NCI-H1694 (cell line): ENCODE results near the gene PRSS36.
A peak's percentile ranks its signal among the peaks of the same experiment; 100 is the strongest.
"Not testable (repeated sequence)": the region's sequence is repeated elsewhere in the genome, so short reads cannot be mapped to it uniquely, and the experiment has no call there.

Experiments used
- DNase-seq: peaks from one replicate; lab custom pipeline; 2025; lab: John Stamatoyannopoulos, UW

PRSS36 gene

GRCh38 chr16:31183432-31184428, 33.9 kb upstream of the PRSS36 start:
- no peak for DNase-seq

- DNase-seq = no peak
These were observed 32.5 kb upstream of the PRSS36 start for GRCh38 chr16:31182391-31182790.

GRCh38 chr16:31181102-31181830, 31.4 kb upstream of the PRSS36 start:
- no peak for DNase-seq

- peak; percentile 53 for DNase-seq
These were observed 30.0 kb upstream of the PRSS36 start, which contains the start of gene FUS for GRCh38 chr16:31179747-31180459. TSS of gene FUS (plus strand) at chr16:31180139. CDS start at chr16:31180215, 76 bp downstream.

GRCh38 chr16:31179219-31179746, 29.4 kb upstream of the PRSS36 start:
- no peak for DNase-seq

- DNase-seq = no peak
These were observed 27.3 kb upstream of the PRSS36 start for GRCh38 chr16:31177136-31177535.

GRCh38 chr16:31170048-31170447, 20.2 kb upstream of the PRSS36 start:
- not testable (repeated sequence) for DNase-seq

- DNase-seq = no peak
These were observed 19.0 kb upstream of the PRSS36 start for GRCh38 chr16:31168848-31169247.

GRCh38 chr16:31167315-31167714, 17.4 kb upstream of the PRSS36 start:
- no peak for DNase-seq

- DNase-seq = no peak
These were observed 7.3 kb upstream of the PRSS36 start for GRCh38 chr16:31157136-31157535.

GRCh38 chr16:31150976-31151375, 1.1 kb upstream of the PRSS36 start:
- DNase-seq = not testable (repeated sequence)

GRCh38 chr16:31149332-31149731, 534 bp downstream of the PRSS36 start:
- DNase-seq = no peak

- no peak for DNase-seq
These were observed 970 bp downstream of the PRSS36 start for GRCh38 chr16:31148896-31149295.

- DNase-seq = no peak
These were observed 1.6 kb downstream of the PRSS36 start for GRCh38 chr16:31148281-31148728.

- no peak for DNase-seq
These were observed 2.3 kb downstream of the PRSS36 start for GRCh38 chr16:31147574-31147973.

GRCh38 chr16:31145398-31145990, 4.4 kb downstream of the PRSS36 start:
- DNase-seq = no peak

- not testable (repeated sequence) for DNase-seq
These were observed 5.4 kb downstream of the PRSS36 start for GRCh38 chr16:31144418-31144817.

GRCh38 chr16:31143694-31144148, 6.1 kb downstream of the PRSS36 start:
- no peak for DNase-seq

GRCh38 chr16:31143011-31143693, 6.7 kb downstream of the PRSS36 start:
- DNase-seq = no peak

- peak; percentile 93 for DNase-seq
These were observed 7.5 kb downstream of the PRSS36 start for GRCh38 chr16:31142109-31143010.
